Activated T-cell treated with anti-CD3 and anti-CD28 coated beads, Interleukin-2, amount 50 U/mL, for 4 hours (primary cell): ENCODE measurements around the gene RNU7-1. TPM values are rescaled to one million over a fixed set of nuclear protein-coding genes. Genes with fewer than 3 reads are reported as not detected.
A peak's percentile ranks its signal among the peaks of the same experiment; 100 is the strongest.

Experiments used
- ATAC-seq, 2 donors: fragments of 200-7000 bp; cut with Tn5 transposase; one replicate each; pipeline ENCODE4 v1.10.0; 2021
- DNase-seq: peaks from one replicate; pipeline ENCODE4 v3.0.0-alpha.2; 2020
- H3K27me3 Mint-ChIP-seq: one replicate; pipeline ENCODE4 v1.8.0; 2021; ENCODE audit warnings: low read depth, mixed read lengths
- H3K36me3 Mint-ChIP-seq: one replicate; pipeline ENCODE4 v1.8.0; 2022; ENCODE audit warnings: mixed read lengths; ENCODE audit not compliant: insufficient read depth
- H3K4me1 Mint-ChIP-seq: one replicate; pipeline ENCODE4 v1.8.0; 2021; ENCODE audit warnings: low read depth, mixed read lengths
- H3K4me3 Mint-ChIP-seq: one replicate; pipeline ENCODE4 v1.8.0; 2021; ENCODE audit warnings: mild to moderate bottlenecking, moderate library complexity, mixed read lengths
- H3K9me3 Mint-ChIP-seq: one replicate; pipeline ENCODE4 v1.8.0; 2021; ENCODE audit warnings: mixed read lengths
- total RNA-seq, 3 donors: library from RNA; stranded (reverse); gene quantifications; one replicate each; pipeline ENCODE4 v1.2.1, GENCODE V29; 2021

The RNU7-1 gene
- total RNA-seq, 3 donors from 2014 or later, result not detected

DNA sequence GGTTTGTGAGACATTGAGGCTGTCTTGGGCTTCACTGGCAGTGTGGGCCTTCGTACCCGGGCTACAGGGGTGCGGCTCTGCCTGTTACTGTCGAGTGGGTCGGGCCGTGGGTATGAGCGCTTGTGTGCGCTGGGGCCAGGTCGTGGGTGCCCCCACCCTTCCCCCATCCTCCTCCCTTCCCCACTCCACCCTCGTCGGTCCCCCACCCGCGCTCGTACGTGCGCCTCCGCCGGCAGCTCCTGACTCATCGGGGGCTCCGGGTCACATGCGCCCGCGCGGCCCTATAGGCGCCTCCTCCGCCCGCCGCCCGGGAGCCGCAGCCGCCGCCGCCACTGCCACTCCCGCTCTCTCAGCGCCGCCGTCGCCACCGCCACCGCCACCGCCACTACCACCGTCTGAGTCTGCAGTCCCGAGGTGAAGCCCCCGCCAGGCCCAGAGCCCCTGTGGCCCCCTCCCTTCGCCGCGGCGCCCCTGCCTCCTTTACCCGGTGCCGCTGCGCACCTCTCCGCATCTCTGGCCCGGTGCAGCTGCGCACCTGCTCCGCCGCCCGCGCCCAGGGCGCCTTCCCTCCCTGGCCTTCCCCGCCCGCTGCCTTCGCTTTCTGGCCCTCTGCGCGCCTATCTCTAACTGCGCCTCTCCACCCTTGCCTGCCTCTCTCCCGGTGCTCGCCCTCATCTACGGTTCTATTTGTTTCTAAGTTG lies 29.2 kb upstream of the RNU7-1 start, which contains the start of gene ENO2:
TSS of gene ENO2 (plus strand) at position 335 of the 701 bp plus-strand sequence. CDS start 1,253 bp downstream, outside the sequence.
- peak within 1 kb of the TSS; percentile 92 for H3K4me3 Mint-ChIP-seq

DNA sequence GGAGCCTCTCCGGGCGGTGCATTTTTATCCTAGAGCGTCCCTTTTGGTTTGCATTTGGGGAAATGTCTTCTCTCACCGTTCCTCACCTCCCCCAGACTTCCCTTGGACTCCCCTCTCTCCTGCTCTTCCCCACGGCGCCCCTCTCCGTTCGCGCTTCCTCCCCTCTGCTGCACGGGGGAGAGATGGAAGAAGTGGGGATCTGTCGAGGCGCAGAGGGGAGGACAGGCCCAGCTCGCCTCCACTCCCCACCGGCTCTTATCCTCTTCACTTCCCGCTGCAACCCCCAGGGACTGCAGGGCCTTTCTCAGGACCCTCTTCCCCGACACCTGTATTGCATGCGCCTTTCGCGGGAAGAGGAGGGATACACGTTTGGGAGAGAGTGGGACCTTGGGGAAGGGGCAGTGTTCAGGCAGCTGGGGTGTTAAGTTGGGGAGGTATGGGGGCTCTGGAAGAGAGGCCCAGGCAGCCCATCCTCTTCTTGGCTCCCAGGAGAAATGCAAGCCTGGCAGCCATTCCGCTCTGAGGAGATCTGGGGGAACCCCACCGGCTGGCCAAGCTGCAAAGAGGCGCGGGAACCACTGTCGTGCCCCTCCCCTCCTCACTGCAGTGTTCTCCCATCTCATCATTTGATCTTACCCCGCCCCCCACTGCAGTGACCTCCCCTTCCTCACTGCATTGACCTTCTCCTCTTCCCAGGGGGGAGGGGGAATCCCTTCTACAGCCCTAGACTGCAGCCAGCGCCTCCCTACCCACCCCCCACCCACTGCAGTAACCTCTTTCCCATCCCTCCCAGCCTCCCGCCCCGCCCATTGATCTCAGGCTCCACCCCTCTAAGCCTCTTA lies 28.4 kb upstream of the RNU7-1 start:
- H3K4me1 Mint-ChIP-seq, result peaks cover 32% of the 10 kb centered on the region

More for the DNA sequence above, 29.2 kb upstream of the RNU7-1 start, which contains the start of gene ENO2:
- H3K27me3 Mint-ChIP-seq, result no peaks in the 10 kb centered on the region
- H3K9me3 Mint-ChIP-seq, result no peaks in the 10 kb centered on the region
- DNase-seq (peak; percentile 85), ATAC-seq (peak; percentile 96)
- peaks cover 31% of the 10 kb centered on the region for H3K4me1 Mint-ChIP-seq
- peaks cover 9% of the 10 kb centered on the region for H3K36me3 Mint-ChIP-seq

DNA sequence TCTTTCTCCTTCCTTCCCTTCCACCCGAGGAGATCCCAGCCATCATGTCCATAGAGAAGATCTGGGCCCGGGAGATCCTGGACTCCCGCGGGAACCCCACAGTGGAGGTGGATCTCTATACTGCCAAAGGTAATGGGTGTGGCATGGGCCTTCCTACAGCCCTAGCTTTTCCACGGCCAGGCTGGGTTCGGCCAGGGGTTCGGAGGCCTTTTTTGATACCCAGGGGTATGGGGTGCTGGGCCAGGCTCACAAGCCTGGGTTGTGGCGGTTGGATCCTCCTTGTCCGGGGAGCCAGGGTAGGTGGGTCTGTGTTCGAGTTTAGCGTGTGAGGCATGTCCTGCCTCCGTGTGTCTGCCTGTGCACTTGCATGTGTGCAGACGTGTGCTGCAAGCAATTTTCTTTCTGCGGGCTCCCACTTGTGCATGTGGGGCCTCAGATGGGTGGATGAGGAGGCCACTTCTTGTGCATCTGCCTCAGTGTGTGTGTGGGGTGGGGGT lies 27.8 kb upstream of the RNU7-1 start:
- no peak for DNase-seq
- ATAC-seq, result no peak
- Mint-ChIP-seq H3K27me3 (no peaks in the 10 kb centered on the region), H3K9me3 (no peaks in the 10 kb centered on the region), H3K4me3 (peak overlapping the region; percentile 92), H3K4me1 (peaks cover 32% of the 10 kb centered on the region), H3K36me3 (peaks cover 17% of the 10 kb centered on the region)

More for the DNA sequence above, 28.4 kb upstream of the RNU7-1 start:
- Mint-ChIP-seq H3K27me3 (no peaks in the 10 kb centered on the region), H3K9me3 (no peaks in the 10 kb centered on the region), H3K36me3 (peaks cover 17% of the 10 kb centered on the region), H3K4me3 (peak overlapping the region; percentile 92)
- DNase-seq (no peak), ATAC-seq (peak in 1 of 2 donors; percentile 0)

DNA sequence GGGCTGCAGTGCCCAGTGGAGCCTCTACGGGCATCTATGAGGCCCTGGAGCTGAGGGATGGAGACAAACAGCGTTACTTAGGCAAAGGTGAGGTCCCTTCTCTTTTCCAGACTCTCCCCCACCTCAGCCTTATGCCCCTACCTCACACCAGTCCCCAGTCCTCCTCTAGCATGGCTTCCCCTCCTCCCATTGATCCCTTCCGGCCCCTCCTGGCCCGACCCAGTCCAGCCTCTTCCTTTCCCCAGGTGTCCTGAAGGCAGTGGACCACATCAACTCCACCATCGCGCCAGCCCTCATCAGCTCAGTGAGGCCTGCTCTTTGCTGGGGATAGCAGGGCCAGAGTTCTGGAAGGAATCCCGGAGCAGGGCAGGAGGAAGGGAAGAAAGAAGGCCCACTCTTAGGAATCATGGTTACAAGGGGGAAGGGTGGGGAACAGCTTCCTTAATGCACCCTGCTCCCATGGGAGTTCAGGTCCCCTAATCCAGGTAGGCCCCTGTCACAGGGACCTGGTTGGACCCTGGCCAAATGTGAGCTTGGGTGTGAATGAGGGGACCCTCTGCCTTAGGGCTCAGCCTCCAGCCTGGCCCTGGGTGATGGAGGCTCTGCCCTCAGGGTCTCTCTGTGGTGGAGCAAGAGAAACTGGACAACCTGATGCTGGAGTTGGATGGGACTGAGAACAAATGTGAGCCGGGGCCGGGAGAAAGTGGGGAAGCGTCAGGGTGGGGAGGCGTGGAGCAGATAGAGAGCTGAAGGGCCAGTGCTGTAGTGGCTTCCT lies 27.0 kb upstream of the RNU7-1 start:
- DNase-seq, result no peak
- peak overlapping the region; percentile 92 for H3K4me3 Mint-ChIP-seq
- H3K9me3 Mint-ChIP-seq, result no peaks in the 10 kb centered on the region
- H3K27me3 Mint-ChIP-seq, result no peaks in the 10 kb centered on the region
- peaks cover 32% of the 10 kb centered on the region for H3K4me1 Mint-ChIP-seq
- no peak for ATAC-seq
- H3K36me3 Mint-ChIP-seq, result peaks cover 17% of the 10 kb centered on the region

DNA sequence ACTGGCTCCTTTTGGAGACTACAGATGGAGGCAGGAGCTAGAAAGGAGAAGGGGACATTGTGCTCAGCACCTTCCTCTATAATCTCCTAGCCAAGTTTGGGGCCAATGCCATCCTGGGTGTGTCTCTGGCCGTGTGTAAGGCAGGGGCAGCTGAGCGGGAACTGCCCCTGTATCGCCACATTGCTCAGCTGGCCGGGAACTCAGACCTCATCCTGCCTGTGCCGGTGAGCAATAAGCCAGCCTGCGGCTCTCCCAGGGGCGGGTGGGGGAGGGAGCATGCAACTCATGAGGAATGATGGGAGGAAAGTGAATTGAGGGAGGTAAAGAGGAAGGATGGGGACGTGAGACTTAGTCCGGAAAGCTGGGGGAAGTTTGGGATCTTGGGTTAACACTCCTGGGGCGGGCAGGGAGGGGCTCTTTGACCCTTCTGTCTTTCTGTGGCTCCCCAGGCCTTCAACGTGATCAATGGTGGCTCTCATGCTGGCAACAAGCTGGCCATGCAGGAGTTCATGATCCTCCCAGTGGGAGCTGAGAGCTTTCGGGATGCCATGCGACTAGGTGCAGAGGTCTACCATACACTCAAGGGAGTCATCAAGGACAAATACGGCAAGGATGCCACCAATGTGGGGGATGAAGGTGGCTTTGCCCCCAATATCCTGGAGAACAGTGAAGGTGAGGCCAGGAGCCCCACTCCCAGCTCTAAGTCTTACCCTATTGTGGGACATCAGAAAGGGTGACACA lies 26.0 kb upstream of the RNU7-1 start:
- ATAC-seq (no peak), DNase-seq (no peak)
- Mint-ChIP-seq H3K27me3 (no peaks in the 10 kb centered on the region), H3K36me3 (peaks cover 19% of the 10 kb centered on the region), H3K9me3 (no peaks in the 10 kb centered on the region), H3K4me3 (no peak overlapping the region), H3K4me1 (peaks cover 30% of the 10 kb centered on the region)

DNA sequence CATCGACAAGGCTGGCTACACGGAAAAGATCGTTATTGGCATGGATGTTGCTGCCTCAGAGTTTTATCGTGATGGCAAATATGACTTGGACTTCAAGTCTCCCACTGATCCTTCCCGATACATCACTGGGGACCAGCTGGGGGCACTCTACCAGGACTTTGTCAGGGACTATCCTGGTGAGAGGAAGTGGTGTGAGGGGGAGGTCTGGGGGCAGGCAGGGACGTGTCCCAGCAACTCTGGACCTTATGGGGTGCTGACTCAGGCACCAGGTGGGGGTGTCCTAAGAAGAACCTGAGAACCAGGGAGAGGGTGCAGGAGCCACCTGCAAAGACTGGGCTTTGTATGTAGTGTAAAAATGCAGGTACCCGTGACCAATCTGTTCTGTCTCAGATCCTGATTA lies 24.0 kb upstream of the RNU7-1 start:
- H3K36me3 Mint-ChIP-seq, result peaks cover 21% of the 10 kb centered on the region
- peaks cover 29% of the 10 kb centered on the region for H3K4me1 Mint-ChIP-seq
- H3K27me3 Mint-ChIP-seq, result no peaks in the 10 kb centered on the region
- no peak overlapping the region for H3K4me3 Mint-ChIP-seq
- no peak for DNase-seq
- ATAC-seq, result no peak
- H3K9me3 Mint-ChIP-seq, result no peaks in the 10 kb centered on the region

DNA sequence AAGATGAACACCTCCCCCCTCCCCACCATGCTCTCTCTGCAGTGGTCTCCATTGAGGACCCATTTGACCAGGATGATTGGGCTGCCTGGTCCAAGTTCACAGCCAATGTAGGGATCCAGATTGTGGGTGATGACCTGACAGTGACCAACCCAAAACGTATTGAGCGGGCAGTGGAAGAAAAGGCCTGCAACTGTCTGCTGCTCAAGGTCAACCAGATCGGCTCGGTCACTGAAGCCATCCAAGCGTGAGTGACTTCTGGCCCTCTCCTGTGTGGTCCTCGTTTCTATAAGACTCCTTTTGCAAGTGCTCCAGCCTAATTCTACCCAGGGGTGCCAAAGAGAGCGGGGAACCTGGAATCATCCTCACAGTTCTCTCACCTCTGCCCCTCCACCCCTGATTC lies 22.1 kb upstream of the RNU7-1 start:
- no peak for ATAC-seq
- no peak for DNase-seq
- peaks cover 27% of the 10 kb centered on the region for H3K4me1 Mint-ChIP-seq
- no peak overlapping the region for H3K4me3 Mint-ChIP-seq
- H3K9me3 Mint-ChIP-seq, result no peaks in the 10 kb centered on the region
- no peaks in the 10 kb centered on the region for H3K27me3 Mint-ChIP-seq
- H3K36me3 Mint-ChIP-seq, result peaks cover 18% of the 10 kb centered on the region

DNA sequence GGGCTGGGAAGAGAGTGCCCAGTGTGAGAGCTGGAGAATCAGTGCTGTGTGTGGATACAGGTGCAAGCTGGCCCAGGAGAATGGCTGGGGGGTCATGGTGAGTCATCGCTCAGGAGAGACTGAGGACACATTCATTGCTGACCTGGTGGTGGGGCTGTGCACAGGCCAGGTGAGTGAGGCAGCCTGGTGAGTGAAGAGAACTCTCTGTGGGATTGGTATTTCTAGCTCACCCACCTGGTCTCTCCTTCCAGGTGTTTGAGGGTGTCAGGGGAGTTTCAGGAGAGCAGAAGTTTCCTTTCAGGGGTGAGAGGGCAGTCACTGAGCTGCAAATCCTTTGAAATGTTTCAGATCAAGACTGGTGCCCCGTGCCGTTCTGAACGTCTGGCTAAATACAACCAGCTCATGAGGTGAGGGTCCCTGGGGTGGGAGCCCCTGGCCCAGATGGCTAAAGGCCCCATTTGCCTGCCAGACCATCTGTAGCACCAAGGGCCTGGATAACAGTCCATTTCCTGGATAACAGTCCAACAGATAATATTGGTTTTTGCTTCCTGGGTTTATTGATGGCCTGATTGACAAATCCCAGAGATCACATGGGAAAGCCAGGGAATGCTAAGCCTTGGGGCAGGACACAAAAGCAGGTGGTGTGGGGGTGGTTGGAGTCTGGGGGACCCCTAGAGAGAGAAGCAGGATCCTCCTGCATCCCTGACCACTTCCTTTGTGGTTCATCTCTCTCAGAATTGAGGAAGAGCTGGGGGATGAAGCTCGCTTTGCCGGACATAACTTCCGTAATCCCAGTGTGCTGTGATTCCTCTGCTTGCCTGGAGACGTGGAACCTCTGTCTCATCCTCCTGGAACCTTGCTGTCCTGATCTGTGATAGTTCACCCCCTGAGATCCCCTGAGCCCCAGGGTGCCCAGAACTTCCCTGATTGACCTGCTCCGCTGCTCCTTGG lies 21.3 kb upstream of the RNU7-1 start:
- Mint-ChIP-seq H3K27me3 (no peaks in the 10 kb centered on the region), H3K4me3 (no peak overlapping the region), H3K9me3 (no peaks in the 10 kb centered on the region), H3K36me3 (peaks cover 14% of the 10 kb centered on the region), H3K4me1 (peaks cover 31% of the 10 kb centered on the region)
- DNase-seq (no peak), ATAC-seq (no peak)

DNA sequence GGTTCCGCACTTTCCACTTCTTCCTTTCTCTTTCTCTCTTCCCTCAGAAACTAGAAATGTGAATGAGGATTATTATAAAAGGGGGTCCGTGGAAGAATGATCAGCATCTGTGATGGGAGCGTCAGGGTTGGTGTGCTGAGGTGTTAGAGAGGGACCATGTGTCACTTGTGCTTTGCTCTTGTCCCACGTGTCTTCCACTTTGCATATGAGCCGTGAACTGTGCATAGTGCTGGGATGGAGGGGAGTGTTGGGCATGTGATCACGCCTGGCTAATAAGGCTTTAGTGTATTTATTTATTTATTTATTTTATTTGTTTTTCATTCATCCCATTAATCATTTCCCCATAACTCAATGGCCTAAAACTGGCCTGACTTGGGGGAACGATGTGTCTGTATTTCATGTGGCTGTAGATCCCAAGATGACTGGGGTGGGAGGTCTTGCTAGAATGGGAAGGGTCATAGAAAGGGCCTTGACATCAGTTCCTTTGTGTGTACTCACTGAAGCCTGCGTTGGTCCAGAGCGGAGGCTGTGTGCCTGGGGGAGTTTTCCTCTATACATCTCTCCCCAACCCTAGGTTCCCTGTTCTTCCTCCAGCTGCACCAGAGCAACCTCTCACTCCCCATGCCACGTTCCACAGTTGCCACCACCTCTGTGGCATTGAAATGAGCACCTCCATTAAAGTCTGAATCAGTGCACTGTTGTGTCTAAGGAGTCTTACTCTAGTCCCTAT lies 20.4 kb upstream of the RNU7-1 start:
- H3K27me3 Mint-ChIP-seq, result no peaks in the 10 kb centered on the region
- peaks cover 14% of the 10 kb centered on the region for H3K36me3 Mint-ChIP-seq
- ATAC-seq (no peak), DNase-seq (no peak)
- peaks cover 31% of the 10 kb centered on the region for H3K4me1 Mint-ChIP-seq
- H3K4me3 Mint-ChIP-seq, result no peak overlapping the region
- no peaks in the 10 kb centered on the region for H3K9me3 Mint-ChIP-seq

DNA sequence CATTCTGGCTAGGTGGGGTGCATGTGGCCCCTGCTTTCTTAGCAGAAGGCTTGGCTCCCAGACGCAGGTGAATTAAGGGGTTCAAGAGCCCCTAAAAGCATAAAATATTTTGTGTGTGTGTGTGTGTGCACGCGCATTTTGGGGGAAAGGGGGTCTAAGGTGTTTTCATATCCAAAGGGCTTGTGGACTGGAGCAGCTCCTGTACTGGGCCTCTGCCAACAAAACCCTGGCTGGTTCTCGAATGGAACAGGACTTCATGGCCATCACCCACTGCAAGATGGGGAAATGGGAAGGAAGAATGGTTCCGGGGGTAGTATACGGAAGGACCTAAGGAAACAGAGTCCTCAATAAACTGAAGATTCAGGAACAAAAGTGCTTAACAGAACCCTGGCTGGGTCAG lies 19.8 kb upstream of the RNU7-1 start:
- Mint-ChIP-seq H3K4me1 (peaks cover 35% of the 10 kb centered on the region), H3K4me3 (no peak overlapping the region)

DNA sequence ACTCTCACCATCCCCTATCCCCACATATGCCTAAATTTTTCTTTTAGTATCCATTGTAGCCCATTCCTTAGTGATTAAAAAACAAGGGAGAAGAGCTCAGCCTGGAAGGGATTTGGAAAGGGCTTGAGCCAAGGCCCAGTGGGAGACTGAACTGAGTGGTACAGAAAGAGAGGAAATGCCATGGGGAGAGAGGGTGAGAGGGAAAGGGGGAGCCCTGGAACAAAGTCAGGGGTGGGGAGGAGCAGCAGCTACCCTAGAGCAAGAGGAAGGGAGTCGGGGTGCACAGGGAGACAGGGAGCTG lies 18.4 kb upstream of the RNU7-1 start:
- Mint-ChIP-seq H3K9me3 (no peaks in the 10 kb centered on the region), H3K4me3 (peak overlapping the region; percentile 53), H3K4me1 (peaks cover 45% of the 10 kb centered on the region), H3K27me3 (no peaks in the 10 kb centered on the region), H3K36me3 (peaks cover 4% of the 10 kb centered on the region)
- ATAC-seq (no peak), DNase-seq (no peak)

More for the DNA sequence above, 19.8 kb upstream of the RNU7-1 start:
- Mint-ChIP-seq H3K27me3 (no peaks in the 10 kb centered on the region), H3K36me3 (peaks cover 14% of the 10 kb centered on the region), H3K9me3 (no peaks in the 10 kb centered on the region)
- no peak for DNase-seq
- ATAC-seq, result no peak

DNA sequence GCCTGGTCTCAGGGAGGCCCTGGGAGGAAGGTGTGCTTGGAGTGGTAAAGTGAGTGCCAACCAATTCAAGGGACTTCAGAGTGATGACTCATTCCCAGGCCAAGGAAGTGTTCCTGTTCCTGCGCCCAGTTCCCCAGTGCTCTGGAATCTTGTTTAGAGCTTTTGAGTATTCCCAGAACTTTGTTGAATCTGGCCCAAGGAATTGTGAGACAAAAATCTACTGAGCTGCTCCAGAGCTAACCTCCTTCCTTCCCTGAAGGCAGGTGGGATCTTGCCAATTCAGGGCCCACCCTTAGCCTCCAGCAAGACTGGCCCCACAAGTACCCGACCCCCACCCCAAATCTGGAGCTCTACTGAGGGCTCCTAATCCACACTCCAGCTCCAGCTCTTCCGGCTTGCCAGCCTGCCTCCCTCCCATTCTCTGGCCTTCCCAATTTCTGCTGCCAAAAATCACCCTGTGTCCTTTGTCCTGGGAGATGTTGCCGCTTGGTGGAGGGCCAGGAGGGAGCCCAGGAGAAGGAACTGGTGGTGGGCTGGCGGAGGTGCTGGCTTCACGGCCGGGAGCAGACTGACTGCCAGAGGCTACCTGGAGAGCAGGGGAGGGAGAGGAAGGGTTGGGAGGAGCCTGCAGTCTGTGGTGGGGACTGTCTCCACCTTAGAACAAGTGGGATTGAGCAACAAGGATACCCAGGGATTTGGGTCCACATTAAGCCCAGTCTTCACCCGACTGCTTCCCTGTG lies 17.9 kb upstream of the RNU7-1 start:
- DNase-seq, result no peak
- Mint-ChIP-seq H3K4me1 (peaks cover 47% of the 10 kb centered on the region), H3K36me3 (peaks cover 4% of the 10 kb centered on the region), H3K9me3 (no peaks in the 10 kb centered on the region), H3K4me3 (peak overlapping the region; percentile 20), H3K27me3 (no peaks in the 10 kb centered on the region)
- no peak for ATAC-seq
